Calu3 (cell line): ENCODE results near the gene PPP1R12B. TPM values are rescaled to one million over a fixed set of nuclear protein-coding genes. Genes with fewer than 3 reads are reported as not detected.
"Not testable (repeated sequence)": the region's sequence is repeated elsewhere in the genome, so short reads cannot be mapped to it uniquely, and the experiment has no call there.

Experiments used
- BruUV-seq: library from RNA; stranded (reverse); fragments of 400-500 nt; replicated peaks from 2 replicates; lab custom pipeline; 2021; lab: Mats Ljungman, UMichigan
- CTCF ChIA-PET: fragments of 300-600 bp; sonication (Branson Sonifier 250); formaldehyde crosslinking; loops from one replicate; lab custom pipeline; 2022; ENCODE audit warnings: antibody characterized with exemption; lab: Charles Lee
- DNase-seq: peaks from one replicate; pipeline ENCODE4 v3.0.0; 2022
- H3K27ac Mint-ChIP-seq: one replicate; pipeline ENCODE4 v1.8.0; 2022; ENCODE audit warnings: mixed read lengths; ENCODE audit not compliant: unreplicated experiment
- H3K27me3 Mint-ChIP-seq: one replicate; pipeline ENCODE4 v1.8.0; 2022; ENCODE audit warnings: mixed read lengths; ENCODE audit not compliant: unreplicated experiment
- H3K36me3 Mint-ChIP-seq: one replicate; pipeline ENCODE4 v1.8.0; 2022; ENCODE audit warnings: mild to moderate bottlenecking, moderate library complexity, mixed read lengths; ENCODE audit not compliant: insufficient read depth, unreplicated experiment
- H3K4me1 Mint-ChIP-seq: one replicate; pipeline ENCODE4 v1.8.0; 2022; ENCODE audit warnings: mild to moderate bottlenecking, low read depth, mixed read lengths; ENCODE audit not compliant: unreplicated experiment
- H3K4me3 Mint-ChIP-seq: one replicate; pipeline ENCODE4 v1.8.0; 2022; ENCODE audit warnings: mild to moderate bottlenecking, low read depth, moderate library complexity, mixed read lengths; ENCODE audit not compliant: unreplicated experiment
- H3K9me3 Mint-ChIP-seq: one replicate; pipeline ENCODE4 v1.8.0; 2022; ENCODE audit warnings: low read depth, mixed read lengths; ENCODE audit not compliant: unreplicated experiment
- CTCF ChIP-seq: fragments of 200-600 bp; IDR thresholded peaks from one replicate; pipeline ENCODE4 v1.8.0; 2022; ENCODE audit warnings: antibody characterized with exemption; ENCODE audit not compliant: unreplicated experiment
- intact Hi-C: fragments of 100-400 bp; cut with micrococcal nuclease; formaldehyde crosslinking; loops from one replicate; pipeline ENCODE4 v1.10.0; 2022; ENCODE audit not compliant: unreplicated experiment
- total RNA-seq: library from RNA; stranded (reverse); gene quantifications from 2 replicates; pipeline ENCODE4 v1.2.3, GENCODE V29; 2022

PPP1R12B gene
- total RNA-seq, 1 experiment from 2014 or later = 31.8 TPM

- peak; percentile 24 for DNase-seq
- CTCF ChIA-PET = interaction anchor here (0.7 to 1.1 kb wide), 7 partner anchors 18 to 218 kb away, joined by 3 to 17 read pairs (median 6); partner anchors contain the start of gene UBE2T
- Mint-ChIP-seq H3K27me3 (no peaks in the 10 kb centered on the region), H3K9me3 (no peaks in the 10 kb centered on the region), H3K36me3 (no peaks in the 10 kb centered on the region), H3K4me3 (no peak overlapping the region), H3K27ac (no peak overlapping the region), H3K4me1 (no peaks in the 10 kb centered on the region)
- peak; percentile 29 for TF ChIP-seq CTCF
- intact Hi-C loops = loop anchor here (1.0 to 2.0 kb wide), 4 partner anchors 36 to 99 kb away; no protein-coding TSS in a partner anchor
- no TSS peak for BruUV-seq
Observed at GRCh38 chr1:202501281-202501680, 152.8 kb downstream of the PPP1R12B start.

- Mint-ChIP-seq H3K4me3 (no peak overlapping the region), H3K27me3 (no peaks in the 10 kb centered on the region), H3K9me3 (no peaks in the 10 kb centered on the region), H3K27ac (no peak overlapping the region), H3K4me1 (no peaks in the 10 kb centered on the region), H3K36me3 (no peaks in the 10 kb centered on the region)
- intact Hi-C loops = no loop called here
- CTCF ChIA-PET = no interaction called here
- DNase-seq = no peak
- no TSS peak for BruUV-seq
- TF ChIP-seq CTCF = no peak
Observed at GRCh38 chr1:202505356-202505755, 156.9 kb downstream of the PPP1R12B start.

- H3K9me3 Mint-ChIP-seq, H3K4me3 Mint-ChIP-seq, H3K4me1 Mint-ChIP-seq, BruUV-seq, H3K36me3 Mint-ChIP-seq, H3K27me3 Mint-ChIP-seq, intact Hi-C loops, H3K27ac Mint-ChIP-seq, DNase-seq: not testable (repeated sequence)
- CTCF ChIA-PET = interaction anchor here (1.1 kb wide), 1 partner anchor 94 kb away, joined by 3 read pairs; no protein-coding TSS in a partner anchor
Observed at GRCh38 chr1:202505880-202506575, 157.5 kb downstream of the PPP1R12B start.

- DNase-seq, CTCF ChIA-PET, H3K27ac Mint-ChIP-seq, H3K9me3 Mint-ChIP-seq, BruUV-seq, H3K4me1 Mint-ChIP-seq, H3K27me3 Mint-ChIP-seq, intact Hi-C loops, H3K36me3 Mint-ChIP-seq, H3K4me3 Mint-ChIP-seq: not testable (repeated sequence)
Observed at GRCh38 chr1:202508863-202509262, 160.4 kb downstream of the PPP1R12B start.

- H3K27ac Mint-ChIP-seq, intact Hi-C loops, H3K27me3 Mint-ChIP-seq, BruUV-seq, H3K36me3 Mint-ChIP-seq, CTCF ChIA-PET, H3K4me3 Mint-ChIP-seq, DNase-seq, H3K4me1 Mint-ChIP-seq, H3K9me3 Mint-ChIP-seq: not testable (repeated sequence)
Observed at GRCh38 chr1:202513875-202514274, 165.4 kb downstream of the PPP1R12B start.

- DNase-seq = no peak
- Mint-ChIP-seq H3K36me3 (peaks cover 5% of the 10 kb centered on the region), H3K27me3 (no peaks in the 10 kb centered on the region), H3K4me3 (no peak overlapping the region), H3K4me1 (no peaks in the 10 kb centered on the region), H3K9me3 (no peaks in the 10 kb centered on the region), H3K27ac (no peak overlapping the region)
- no peak for TF ChIP-seq CTCF
- intact Hi-C loops = no loop called here
- BruUV-seq = no TSS peak
- CTCF ChIA-PET = no interaction called here
Observed at GRCh38 chr1:202516434-202516877, 168.0 kb downstream of the PPP1R12B start.

- not testable (repeated sequence) for H3K27me3 Mint-ChIP-seq
Observed at GRCh38 chr1:202517146-202517545, 168.6 kb downstream of the PPP1R12B start.

More at GRCh38 chr1:202517146-202517545, 168.6 kb downstream of the PPP1R12B start:
- CTCF ChIA-PET, intact Hi-C loops, H3K9me3 Mint-ChIP-seq, H3K4me1 Mint-ChIP-seq, H3K27ac Mint-ChIP-seq, H3K4me3 Mint-ChIP-seq, DNase-seq, H3K36me3 Mint-ChIP-seq, BruUV-seq: not testable (repeated sequence)
